HEK293 (cell line): ENCODE results near the gene PRSS48.

Source experiments
- CTCF ChIA-PET: fragments of 350-600 bp; formaldehyde crosslinking; extraction: SDS; loops from one replicate; lab custom pipeline; 2021; ENCODE audit warnings: antibody characterized with exemption; lab: Yijun Ruan, JAX
- POLR2A ChIA-PET: fragments of 300-600 bp; formaldehyde crosslinking; extraction: SDS; loops from one replicate; lab custom pipeline; 2020; ENCODE audit warnings: antibody characterized with exemption, inconsistent platforms; lab: Yijun Ruan, JAX
- H3K27ac ChIP-seq: fragments of 200-500 bp; sonication (Bioruptor generic); 2 replicates; pipeline ENCODE4 v1.5.1; 2014; ENCODE audit warnings: low read depth, low read length, control low read depth, inconsistent platforms; ENCODE audit errors: extremely low read depth
- H3K36me3 ChIP-seq, 2 experiments: fragments of 200-500 bp in 1 of 2; sonication (Bioruptor generic) in 1 of 2; 1 replicate in 1 of 2; 2 replicates in 1 of 2; pipeline ENCODE4 v1.5.1; 2014 to 2017; ENCODE audit warnings: inconsistent platforms in 2 of 2, low read length in 2 of 2; ENCODE audit not compliant: control insufficient read depth in 2 of 2, insufficient read depth in 1 of 2
- H3K4me1 ChIP-seq: fragments of 200-500 bp; sonication (Bioruptor generic); 2 replicates; pipeline ENCODE4 v1.5.1; 2014; ENCODE audit warnings: mild to moderate bottlenecking, low read length, inconsistent platforms; ENCODE audit not compliant: control insufficient read depth, insufficient read depth
- H3K4me3 ChIP-seq: 2 replicates; pipeline ENCODE4 v1.5.1; 2011; ENCODE audit warnings: low read depth, mild to moderate bottlenecking, control low read depth, low read length, moderate library complexity
- H3K9me3 ChIP-seq: fragments of 200-500 bp; sonication (Bioruptor generic); 2 replicates; pipeline ENCODE4 v1.5.1; 2014; ENCODE audit warnings: low read depth, low read length, inconsistent platforms; ENCODE audit not compliant: control insufficient read depth, insufficient read depth
- BCL11B ChIP-seq: fragments of 450-650 bp; formaldehyde crosslinking; IDR thresholded peaks from 2 replicates; pipeline ENCODE4 v1.5.1; 2016; ENCODE audit warnings: low read depth, missing biosample characterization, missing genetic modification characterization
- INSM2 ChIP-seq: fragments of 450-650 bp; formaldehyde crosslinking; IDR thresholded peaks from 2 replicates; pipeline ENCODE4 v1.5.1; 2016; ENCODE audit warnings: missing biosample characterization, missing genetic modification characterization
- KLF1 ChIP-seq: fragments of 450-650 bp; formaldehyde crosslinking; IDR thresholded peaks from 2 replicates; pipeline ENCODE4 v1.5.1; 2016; ENCODE audit warnings: missing biosample characterization, missing genetic modification characterization
- WT1 ChIP-seq: fragments of 450-650 bp; formaldehyde crosslinking; IDR thresholded peaks from 2 replicates; pipeline ENCODE4 v1.5.1; 2016; ENCODE audit warnings: missing biosample characterization, missing genetic modification characterization
- ZBTB44 ChIP-seq: fragments of 450-650 bp; IDR thresholded peaks from 2 replicates; pipeline ENCODE4 v1.5.1; 2018; ENCODE audit warnings: missing biosample characterization, mild to moderate bottlenecking, missing genetic modification characterization
- ZBTB8A ChIP-seq: fragments of 450-650 bp; formaldehyde crosslinking; IDR thresholded peaks from 2 replicates; pipeline ENCODE4 v1.5.1; 2016; ENCODE audit warnings: missing biosample characterization, missing genetic modification characterization
- ZFHX2 ChIP-seq: fragments of 450-650 bp; formaldehyde crosslinking; conservative IDR thresholded peaks from 2 replicates; pipeline ENCODE4 v1.5.1; 2016; ENCODE audit warnings: missing biosample characterization, missing genetic modification characterization
- ZNF10 ChIP-seq: fragments of 450-650 bp; formaldehyde crosslinking; IDR thresholded peaks from 2 replicates; pipeline ENCODE4 v1.5.1; 2017; ENCODE audit warnings: missing biosample characterization, missing genetic modification characterization
- ZNF280C ChIP-seq: fragments of 450-650 bp; formaldehyde crosslinking; IDR thresholded peaks from 2 replicates; pipeline ENCODE4 v1.5.1; 2016; ENCODE audit warnings: missing biosample characterization, missing genetic modification characterization
- ZNF391 ChIP-seq: fragments of 450-650 bp; formaldehyde crosslinking; IDR thresholded peaks from 2 replicates; pipeline ENCODE4 v1.5.1; 2016; ENCODE audit warnings: low read depth, missing biosample characterization, missing genetic modification characterization, borderline replicate concordance
- ZNF394 ChIP-seq: fragments of 450-650 bp; formaldehyde crosslinking; IDR thresholded peaks from 2 replicates; pipeline ENCODE4 v1.5.1; 2016; ENCODE audit warnings: missing biosample characterization, missing genetic modification characterization, mild to moderate bottlenecking, moderate library complexity, borderline replicate concordance
- ZNF510 ChIP-seq: fragments of 450-650 bp; formaldehyde crosslinking; IDR thresholded peaks from 2 replicates; pipeline ENCODE4 v1.5.1; 2018; ENCODE audit warnings: mild to moderate bottlenecking, missing genetic modification characterization, missing biosample characterization; ENCODE audit not compliant: insufficient replicate concordance
- ZNF514 ChIP-seq: fragments of 450-650 bp; formaldehyde crosslinking; IDR thresholded peaks from 2 replicates; pipeline ENCODE4 v1.5.1; 2016; ENCODE audit warnings: missing biosample characterization, missing genetic modification characterization
- ZNF518A ChIP-seq: fragments of 450-650 bp; formaldehyde crosslinking; conservative IDR thresholded peaks from 2 replicates; pipeline ENCODE4 v1.5.1; 2016; ENCODE audit warnings: low read depth, missing biosample characterization, missing genetic modification characterization
- ZNF600 ChIP-seq: fragments of 450-650 bp; formaldehyde crosslinking; IDR thresholded peaks from 2 replicates; pipeline ENCODE4 v1.5.1; 2016; ENCODE audit warnings: missing biosample characterization, missing genetic modification characterization
- ZNF76 ChIP-seq: fragments of 450-650 bp; formaldehyde crosslinking; IDR thresholded peaks from 2 replicates; pipeline ENCODE4; 2016; ENCODE audit warnings: low read depth, missing biosample characterization, missing genetic modification characterization, borderline replicate concordance
- TF ChIP-seq, protein P1 (sequence below): fragments of 450-650 bp; formaldehyde crosslinking; IDR thresholded peaks from 2 replicates; pipeline ENCODE4 v1.5.1; 2016; ENCODE audit warnings: missing biosample characterization, missing genetic modification characterization
- TF ChIP-seq, protein P2 (sequence below): fragments of 450-650 bp; formaldehyde crosslinking; IDR thresholded peaks from 2 replicates; pipeline ENCODE4 v1.5.1; 2016; ENCODE audit warnings: missing biosample characterization, missing genetic modification characterization
- TF ChIP-seq, protein P3 (sequence below): fragments of 450-650 bp; formaldehyde crosslinking; IDR thresholded peaks from 2 replicates; pipeline ENCODE4 v1.5.1; 2016; ENCODE audit warnings: missing biosample characterization, missing genetic modification characterization

PRSS48 gene

GRCh38 chr4:151296227-151296626, 19.3 kb downstream of the PRSS48 start:
- CTCF ChIA-PET: no interaction called here
- H3K36me3 ChIP-seq: peaks cover 0 to 6% of the 10 kb centered on the region in 2 experiments; a peak in 1 of 3 replicates

GRCh38 chr4:151297170-151297569, 20.2 kb downstream of the PRSS48 start:
- Histone ChIP-seq H3K27ac (no peak overlapping the region), H3K36me3 (peaks cover 0 to 6% of the 10 kb centered on the region in 2 experiments; a peak in 1 of 3 replicates), H3K4me1 (peaks cover 2% of the 10 kb centered on the region; the same call in 1 of the 2 replicates), H3K9me3 (no peaks in the 10 kb centered on the region), H3K4me3 (no peak overlapping the region)
- POLR2A ChIA-PET: no interaction called here
- CTCF ChIA-PET: no interaction called here
- TF ChIP-seq, protein P1, sequence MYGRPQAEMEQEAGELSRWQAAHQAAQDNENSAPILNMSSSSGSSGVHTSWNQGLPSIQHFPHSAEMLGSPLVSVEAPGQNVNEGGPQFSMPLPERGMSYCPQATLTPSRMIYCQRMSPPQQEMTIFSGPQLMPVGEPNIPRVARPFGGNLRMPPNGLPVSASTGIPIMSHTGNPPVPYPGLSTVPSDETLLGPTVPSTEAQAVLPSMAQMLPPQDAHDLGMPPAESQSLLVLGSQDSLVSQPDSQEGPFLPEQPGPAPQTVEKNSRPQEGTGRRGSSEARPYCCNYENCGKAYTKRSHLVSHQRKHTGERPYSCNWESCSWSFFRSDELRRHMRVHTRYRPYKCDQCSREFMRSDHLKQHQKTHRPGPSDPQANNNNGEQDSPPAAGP (tag by site-specific recombination): no peak
- TF ChIP-seq, protein P2, sequence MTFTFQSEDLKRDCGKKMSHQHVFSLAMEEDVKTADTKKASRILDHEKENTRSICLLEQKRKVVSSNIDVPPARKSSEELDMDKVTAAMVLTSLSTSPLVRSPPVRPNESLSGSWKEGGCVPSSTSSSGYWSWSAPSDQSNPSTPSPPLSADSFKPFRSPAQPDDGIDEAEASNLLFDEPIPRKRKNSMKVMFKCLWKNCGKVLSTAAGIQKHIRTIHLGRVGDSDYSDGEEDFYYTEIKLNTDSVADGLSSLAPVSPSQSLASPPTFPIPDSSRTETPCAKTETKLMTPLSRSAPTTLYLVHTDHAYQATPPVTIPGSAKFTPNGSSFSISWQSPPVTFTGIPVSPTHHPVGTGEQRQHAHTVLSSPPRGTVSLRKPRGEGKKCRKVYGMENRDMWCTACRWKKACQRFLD (tag by site-specific recombination): no peak
- TF ChIP-seq ZBTB8A: no peak
- no peak for TF ChIP-seq ZNF391 (tag by site-specific recombination)
- TF ChIP-seq ZBTB44 (tag by site-specific recombination): no peak
- TF ChIP-seq ZNF514 (tag by site-specific recombination): no peak
- TF ChIP-seq ZNF280C: no peak
- TF ChIP-seq, protein P3, sequence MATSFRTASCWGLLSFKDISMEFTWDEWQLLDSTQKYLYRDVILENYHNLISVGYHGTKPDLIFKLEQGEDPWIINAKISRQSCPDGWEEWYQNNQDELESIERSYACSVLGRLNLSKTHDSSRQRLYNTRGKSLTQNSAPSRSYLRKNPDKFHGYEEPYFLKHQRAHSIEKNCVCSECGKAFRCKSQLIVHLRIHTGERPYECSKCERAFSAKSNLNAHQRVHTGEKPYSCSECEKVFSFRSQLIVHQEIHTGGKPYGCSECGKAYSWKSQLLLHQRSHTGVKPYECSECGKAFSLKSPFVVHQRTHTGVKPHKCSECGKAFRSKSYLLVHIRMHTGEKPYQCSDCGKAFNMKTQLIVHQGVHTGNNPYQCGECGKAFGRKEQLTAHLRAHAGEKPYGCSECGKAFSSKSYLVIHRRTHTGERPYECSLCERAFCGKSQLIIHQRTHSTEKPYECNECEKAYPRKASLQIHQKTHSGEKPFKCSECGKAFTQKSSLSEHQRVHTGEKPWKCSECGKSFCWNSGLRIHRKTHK (tag by site-specific recombination): no peak
- TF ChIP-seq ZNF600: no peak
- TF ChIP-seq ZFHX2 (tag by site-specific recombination): no peak
- no peak for TF ChIP-seq KLF1
- no peak for TF ChIP-seq ZNF76 (tag by site-specific recombination)
- TF ChIP-seq ZNF510 (tag by site-specific recombination): no peak
- TF ChIP-seq ZNF10: no peak
- no peak for TF ChIP-seq ZNF518A (tag by site-specific recombination)
- TF ChIP-seq ZNF394 (tag by site-specific recombination): no peak

More at GRCh38 chr4:151296227-151296626, 19.3 kb downstream of the PRSS48 start:
- TF ChIP-seq INSM2 (tag by site-specific recombination): no peak
- no peak for TF ChIP-seq WT1 (tag by site-specific recombination)
- TF ChIP-seq BCL11B (tag by site-specific recombination): no peak
- POLR2A ChIA-PET: no interaction called here
- Histone ChIP-seq H3K4me3 (no peak overlapping the region), H3K9me3 (no peaks in the 10 kb centered on the region), H3K4me1 (peaks cover 2% of the 10 kb centered on the region; the same call in 1 of the 2 replicates), H3K27ac (no peak overlapping the region)
